GM06990 (cell line): ENCODE results near the gene PPP3CB.

ENCODE experiments used
- DNase-seq: peaks from one replicate; pipeline ENCODE4 v3.0.0-alpha.2; 2011; ENCODE audit not compliant: insufficient read length; ENCODE audit errors: extremely low read depth
- H3K27me3 ChIP-seq: replicated peaks from 2 replicates; pipeline ENCODE4 v1.6.0; 2011; ENCODE audit warnings: low read length; ENCODE audit not compliant: control insufficient read depth, insufficient read depth
- H3K36me3 ChIP-seq: 2 replicates; pipeline ENCODE4 v1.5.1; 2011; ENCODE audit warnings: low read length; ENCODE audit not compliant: control insufficient read depth, insufficient read depth
- H3K4me3 ChIP-seq: replicated peaks from 2 replicates; pipeline ENCODE4 v1.5.1; 2011; ENCODE audit warnings: low read depth, mild to moderate bottlenecking, control low read depth, low read length
- TF ChIP-seq, protein P1 (sequence below): IDR thresholded peaks from 2 replicates; pipeline ENCODE4 v1.5.1; 2011; ENCODE audit warnings: low read length, control low read depth, mild to moderate bottlenecking, inconsistent platforms; ENCODE audit not compliant: insufficient read depth, poor library complexity, severe bottlenecking

The PPP3CB gene

GRCh38 chr10:73529089-73529832 lies 33.4 kb upstream of the PPP3CB start:
- DNase-seq, result peak; percentile 26
- TF ChIP-seq, protein P1, sequence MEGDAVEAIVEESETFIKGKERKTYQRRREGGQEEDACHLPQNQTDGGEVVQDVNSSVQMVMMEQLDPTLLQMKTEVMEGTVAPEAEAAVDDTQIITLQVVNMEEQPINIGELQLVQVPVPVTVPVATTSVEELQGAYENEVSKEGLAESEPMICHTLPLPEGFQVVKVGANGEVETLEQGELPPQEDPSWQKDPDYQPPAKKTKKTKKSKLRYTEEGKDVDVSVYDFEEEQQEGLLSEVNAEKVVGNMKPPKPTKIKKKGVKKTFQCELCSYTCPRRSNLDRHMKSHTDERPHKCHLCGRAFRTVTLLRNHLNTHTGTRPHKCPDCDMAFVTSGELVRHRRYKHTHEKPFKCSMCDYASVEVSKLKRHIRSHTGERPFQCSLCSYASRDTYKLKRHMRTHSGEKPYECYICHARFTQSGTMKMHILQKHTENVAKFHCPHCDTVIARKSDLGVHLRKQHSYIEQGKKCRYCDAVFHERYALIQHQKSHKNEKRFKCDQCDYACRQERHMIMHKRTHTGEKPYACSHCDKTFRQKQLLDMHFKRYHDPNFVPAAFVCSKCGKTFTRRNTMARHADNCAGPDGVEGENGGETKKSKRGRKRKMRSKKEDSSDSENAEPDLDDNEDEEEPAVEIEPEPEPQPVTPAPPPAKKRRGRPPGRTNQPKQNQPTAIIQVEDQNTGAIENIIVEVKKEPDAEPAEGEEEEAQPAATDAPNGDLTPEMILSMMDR, result peak; percentile 76
- Histone ChIP-seq H3K4me3 (no peak overlapping the region), H3K27me3 (no peaks in the 10 kb centered on the region), H3K36me3 (no peaks in the 10 kb centered on the region)

GRCh38 chr10:73522263-73522662 lies 26.4 kb upstream of the PPP3CB start:
- TF ChIP-seq, protein P1, result no peak
- no peaks in the 10 kb centered on the region; the same call in 1 of the 2 replicates for H3K36me3 ChIP-seq

GRCh38 chr10:73519336-73519735 lies 23.5 kb upstream of the PPP3CB start:
- TF ChIP-seq, protein P1, result no peak
- Histone ChIP-seq H3K4me3 (no peak overlapping the region), H3K36me3 (no peaks in the 10 kb centered on the region; the same call in none of the 2 replicates), H3K27me3 (no peaks in the 10 kb centered on the region)
- DNase-seq, result no peak

More at GRCh38 chr10:73522263-73522662, 26.4 kb upstream of the PPP3CB start:
- Histone ChIP-seq H3K4me3 (no peak overlapping the region), H3K27me3 (no peaks in the 10 kb centered on the region)
- no peak for DNase-seq

- TF ChIP-seq, protein P1, result no peak
- no peak for DNase-seq
- H3K27me3 ChIP-seq, result no peaks in the 10 kb centered on the region
- H3K36me3 ChIP-seq, result no peaks in the 10 kb centered on the region; the same call in 1 of the 2 replicates
- H3K4me3 ChIP-seq, result no peak overlapping the region
These were observed 21.5 kb upstream of the PPP3CB start for GRCh38 chr10:73517166-73517888.

DNA sequence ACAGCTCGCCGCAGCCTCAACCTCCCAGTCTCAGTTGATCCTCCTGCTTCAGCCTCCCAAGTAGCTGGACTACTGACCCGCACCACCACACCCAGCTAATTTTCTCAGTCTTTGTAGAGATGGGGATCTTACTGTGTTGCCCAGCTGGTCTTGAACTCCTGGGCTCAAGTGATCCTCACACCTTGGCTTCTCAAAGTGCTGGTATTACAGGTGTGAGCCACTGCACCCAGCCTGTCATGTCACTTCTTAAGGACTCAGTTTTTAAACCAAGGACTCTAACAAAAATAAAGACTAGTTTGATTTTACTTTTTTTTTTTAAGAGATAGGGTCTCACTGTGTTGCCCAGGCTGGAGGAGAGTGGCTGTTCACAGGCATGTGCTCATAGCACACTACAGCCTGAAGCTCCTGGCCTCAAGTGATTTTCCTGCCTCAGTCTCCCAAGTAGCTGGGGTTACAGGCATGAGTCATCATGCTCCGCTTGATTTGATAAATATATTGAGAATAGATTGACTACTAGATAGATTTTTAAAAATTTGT lies 16.5 kb upstream of the PPP3CB start:
- TF ChIP-seq, protein P1, result no peak
- no peak for DNase-seq

More for the DNA sequence above, 16.5 kb upstream of the PPP3CB start:
- no peaks in the 10 kb centered on the region; the same call in 1 of the 2 replicates for H3K36me3 ChIP-seq
- H3K4me3 ChIP-seq, result no peak overlapping the region
- H3K27me3 ChIP-seq, result no peaks in the 10 kb centered on the region
